ENCODE measurements around the gene TMEM255A.

- no peak for TF ChIP-seq POLR2A (IDR thresholded peaks at IDR 0.05)
- no peak for TF ChIP-seq CTCF (IDR thresholded peaks at IDR 0.05)
Measured at GRCh38 chrX:120304256-120304655, 7.0 kb downstream of the TMEM255A start.
